GM19025 (cell line): Measurements from ENCODE around the gene RTN4.

Experiments used
- ATAC-seq: cut with Tn5 transposase; IDR thresholded peaks from one replicate; pipeline ENCODE4 v1.9.1; 2021; ENCODE audit warnings: mild to moderate bottlenecking, low read depth, moderate library complexity; ENCODE audit not compliant: unreplicated experiment

RTN4 gene

GRCh38 chr2:55045780-55046179 lies 4.5 kb downstream of the RTN4 start:
- ATAC-seq = no peak

GRCh38 chr2:55043841-55044240 lies 6.4 kb downstream of the RTN4 start:
- ATAC-seq = no peak

GRCh38 chr2:55038428-55038827 lies 11.8 kb downstream of the RTN4 start:
- no peak for ATAC-seq

GRCh38 chr2:55035716-55036115 lies 14.5 kb downstream of the RTN4 start:
- no peak for ATAC-seq

DNA sequence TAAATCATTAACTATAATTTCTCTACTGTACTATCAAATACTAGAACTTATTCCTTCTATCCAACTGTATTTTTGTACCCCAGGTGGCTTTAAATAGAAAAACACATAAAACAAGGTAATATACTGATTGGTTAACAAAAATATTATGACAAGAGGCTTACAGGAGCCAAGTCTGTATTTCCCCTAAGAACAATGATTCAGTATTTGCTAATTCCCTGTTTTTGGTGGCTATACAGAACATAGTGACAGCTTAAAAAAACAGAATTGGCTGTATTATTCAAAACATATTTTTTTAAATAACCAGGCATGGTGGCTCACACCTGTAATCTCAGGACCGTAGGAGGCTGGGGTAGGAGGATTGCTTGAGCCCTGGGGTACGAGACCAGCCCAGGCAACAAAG lies 16.3 kb downstream of the RTN4 start:
- ATAC-seq = no peak

GRCh38 chr2:55033076-55033742 lies 17.0 kb downstream of the RTN4 start:
- ATAC-seq = peak; percentile 86

- no peak for ATAC-seq
Measured at GRCh38 chr2:55031505-55031904, 18.7 kb downstream of the RTN4 start.

GRCh38 chr2:55030766-55031165 lies 19.5 kb downstream of the RTN4 start:
- ATAC-seq = no peak

GRCh38 chr2:55029098-55029497 lies 21.2 kb downstream of the RTN4 start:
- ATAC-seq = no peak

DNA sequence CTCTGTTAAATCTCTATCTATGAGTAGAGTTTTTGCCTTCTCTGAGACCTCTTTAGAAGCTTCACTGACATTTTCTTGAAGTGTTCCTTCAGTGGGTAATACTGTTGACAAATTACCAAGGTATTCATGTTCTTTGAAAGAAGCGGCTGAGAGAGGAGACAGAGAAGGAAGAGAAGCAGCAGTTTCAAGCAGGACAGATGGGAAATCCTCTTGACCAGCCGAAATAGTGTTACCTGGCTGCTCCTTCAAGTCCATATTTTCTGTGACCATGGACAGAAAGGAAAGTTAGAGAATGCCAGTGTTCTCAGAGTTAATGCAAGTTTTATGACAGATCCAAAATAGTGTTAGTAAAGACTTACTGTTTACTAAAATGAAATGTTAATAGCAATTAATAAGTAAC lies 23.0 kb downstream of the RTN4 start:
- no peak for ATAC-seq

GRCh38 chr2:55026202-55026601 lies 24.0 kb downstream of the RTN4 start:
- ATAC-seq = no peak

DNA sequence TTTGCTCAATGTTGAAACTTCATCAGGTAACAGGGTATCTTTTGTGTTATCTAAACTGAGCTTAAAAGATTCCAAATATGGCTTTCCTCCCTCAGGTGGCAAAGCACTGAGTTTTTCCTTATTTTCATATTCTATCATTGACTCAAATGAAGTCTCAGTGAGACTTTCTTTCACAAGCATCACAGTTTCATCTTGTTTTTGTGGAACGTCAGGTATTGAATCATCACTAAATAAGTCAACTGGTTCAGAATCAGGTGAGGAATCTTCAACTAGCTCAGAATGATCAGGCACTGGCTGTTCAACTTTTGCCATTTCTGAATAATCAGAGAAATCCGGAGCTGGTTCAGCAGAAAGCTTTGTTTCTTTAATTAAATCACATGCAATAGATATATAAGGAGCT lies 24.6 kb downstream of the RTN4 start:
- ATAC-seq = no peak

GRCh38 chr2:55025082-55025481 lies 25.2 kb downstream of the RTN4 start:
- no peak for ATAC-seq

DNA sequence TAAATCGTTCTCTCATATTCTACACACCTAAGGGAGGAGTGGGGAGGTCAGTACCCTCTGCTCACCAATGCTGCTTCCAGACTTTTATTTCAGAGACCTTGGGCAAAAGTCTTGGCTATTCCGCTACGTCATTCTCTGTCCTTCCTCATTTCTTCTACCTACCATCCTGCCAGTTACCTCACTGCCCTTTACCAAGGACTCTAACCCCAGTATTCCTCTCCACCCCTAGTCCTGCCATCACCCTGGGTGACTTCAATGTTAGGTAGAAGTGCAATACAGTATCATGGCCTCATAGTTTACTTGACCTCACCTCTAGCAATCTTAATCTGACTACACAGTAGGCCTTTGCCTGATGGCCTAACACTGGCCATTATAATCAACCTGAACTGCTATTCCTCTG lies 27.8 kb downstream of the RTN4 start:
- ATAC-seq = no peak

DNA sequence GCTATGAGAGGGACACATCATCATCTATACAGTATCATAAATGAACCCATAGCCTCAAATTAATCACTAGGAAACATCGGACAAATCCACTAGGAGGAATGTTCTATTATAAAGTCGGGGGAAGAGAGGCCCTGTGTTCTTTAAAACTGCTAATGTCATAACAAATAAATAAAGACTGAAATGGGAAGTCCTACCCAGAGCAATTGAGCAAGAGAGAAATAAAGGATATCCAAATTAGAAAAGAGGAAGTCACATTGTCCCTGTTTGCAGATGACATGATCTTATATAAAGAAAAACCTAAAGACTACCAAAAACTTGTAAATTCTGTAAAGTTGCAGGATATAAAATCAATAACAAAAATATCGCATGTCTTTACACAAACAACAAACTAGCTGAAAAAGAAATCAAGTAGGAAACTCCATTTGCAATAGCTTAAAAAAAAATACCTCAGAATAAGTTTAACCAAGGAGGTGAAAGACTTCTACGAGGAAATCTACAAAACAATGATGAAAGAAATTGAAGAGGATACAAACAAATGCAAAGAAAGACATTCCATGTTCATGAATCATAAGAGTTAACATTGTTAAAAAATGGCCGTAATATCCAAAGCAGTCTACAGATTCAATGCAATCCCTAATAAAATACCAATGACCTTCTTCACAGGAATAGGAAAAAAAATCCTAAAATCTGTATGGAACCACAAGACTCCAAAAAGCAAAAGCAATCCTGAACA lies 30.6 kb downstream of the RTN4 start:
- ATAC-seq = no peak

DNA sequence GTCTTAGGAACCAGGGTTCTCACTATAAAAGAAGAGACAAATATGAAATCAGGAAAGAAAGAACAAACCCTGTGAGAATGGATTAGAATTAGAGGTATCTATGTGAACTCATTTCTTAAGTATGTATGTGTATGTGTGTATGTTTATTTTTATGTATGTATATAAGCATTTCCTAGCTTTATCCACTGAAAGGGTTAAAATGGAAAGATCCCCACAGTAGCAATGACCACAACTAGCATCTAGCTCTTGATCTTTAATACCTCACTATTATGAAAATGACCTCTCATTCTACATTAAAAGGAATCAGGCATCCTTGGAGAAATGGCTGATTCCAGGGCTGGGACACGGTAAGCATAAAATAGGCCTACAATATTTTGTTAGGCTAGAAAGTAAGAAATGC lies 31.6 kb downstream of the RTN4 start:
- ATAC-seq = no peak

DNA sequence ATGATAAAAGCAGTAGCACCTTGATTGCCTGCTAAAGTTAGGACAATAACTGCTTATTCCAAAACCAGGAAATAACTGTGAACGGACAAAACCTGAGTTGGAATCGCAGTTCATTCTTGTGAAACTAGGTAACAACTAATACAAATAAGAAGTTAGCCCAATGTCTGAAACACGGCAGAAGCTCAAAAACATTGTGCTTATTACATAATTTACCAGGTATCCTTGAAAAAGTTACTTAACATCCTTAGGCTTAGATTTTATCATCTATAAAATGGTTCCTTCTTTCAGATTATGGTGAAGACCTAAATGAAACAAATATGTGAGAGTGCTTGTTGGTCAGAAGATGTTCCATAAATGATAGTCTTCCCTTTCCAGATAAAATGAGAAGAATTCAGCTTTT lies 32.4 kb downstream of the RTN4 start:
- ATAC-seq = no peak

DNA sequence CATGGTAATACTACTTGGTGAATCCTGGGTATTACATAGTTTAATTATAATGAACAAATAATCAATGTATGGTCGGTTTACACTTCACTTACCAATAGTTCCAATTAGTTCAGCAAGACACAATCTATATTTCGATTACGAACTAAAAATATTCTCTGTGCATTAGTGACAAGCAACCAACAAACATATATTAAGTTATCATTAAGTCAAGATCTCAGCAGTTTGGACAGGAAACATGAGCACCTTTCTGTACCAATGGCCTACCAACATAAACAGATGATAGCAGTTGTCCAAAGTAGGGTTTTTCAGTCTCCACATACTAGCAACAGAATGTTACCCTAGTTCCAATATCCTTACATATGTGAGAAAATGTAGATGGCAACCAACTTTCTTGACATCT lies 32.8 kb downstream of the RTN4 start:
- no peak for ATAC-seq

DNA sequence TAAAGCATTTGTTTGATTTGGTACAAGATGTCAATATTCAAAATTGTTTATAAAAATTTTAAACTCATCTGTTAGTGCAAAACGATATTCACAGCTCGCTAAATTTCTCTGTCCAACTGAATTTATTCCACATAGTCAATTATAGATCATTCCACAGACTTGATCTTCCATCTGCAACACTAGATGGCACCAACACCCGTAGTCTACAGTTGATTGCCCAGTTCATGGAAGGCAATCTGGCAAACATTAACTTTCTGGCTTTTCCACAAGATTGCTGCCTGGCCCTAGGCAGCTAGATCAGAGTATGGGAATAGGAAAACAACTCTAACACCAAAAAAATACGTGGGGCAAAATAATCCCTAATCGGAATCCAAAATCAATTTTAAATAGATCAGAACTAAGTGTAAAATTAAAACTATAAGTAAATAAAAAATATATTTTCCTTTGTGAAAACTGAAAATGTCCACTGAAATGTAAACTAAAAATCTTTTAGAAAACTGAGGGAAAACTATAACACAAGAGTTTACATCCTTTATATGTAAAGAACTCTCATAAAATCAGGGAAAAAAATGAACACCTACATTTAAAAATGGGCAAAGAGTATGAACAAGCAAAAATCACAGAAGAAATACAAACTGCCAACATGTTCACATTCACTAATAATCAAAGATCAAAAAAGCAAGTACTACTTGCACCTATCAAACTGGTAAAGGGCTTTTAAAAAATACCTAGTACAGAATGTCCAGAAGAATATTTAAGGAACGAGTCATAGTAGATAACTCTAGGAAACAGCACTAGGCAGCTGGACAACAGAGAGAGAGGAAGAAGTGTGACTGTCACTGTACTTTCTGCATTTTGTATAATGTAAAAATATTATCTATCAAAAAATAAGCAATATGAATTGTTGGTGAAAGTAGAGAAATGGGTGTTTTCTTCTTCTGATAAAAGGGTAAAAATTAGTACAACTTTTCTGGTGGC lies 35.0 kb downstream of the RTN4 start:
- no peak for ATAC-seq

DNA sequence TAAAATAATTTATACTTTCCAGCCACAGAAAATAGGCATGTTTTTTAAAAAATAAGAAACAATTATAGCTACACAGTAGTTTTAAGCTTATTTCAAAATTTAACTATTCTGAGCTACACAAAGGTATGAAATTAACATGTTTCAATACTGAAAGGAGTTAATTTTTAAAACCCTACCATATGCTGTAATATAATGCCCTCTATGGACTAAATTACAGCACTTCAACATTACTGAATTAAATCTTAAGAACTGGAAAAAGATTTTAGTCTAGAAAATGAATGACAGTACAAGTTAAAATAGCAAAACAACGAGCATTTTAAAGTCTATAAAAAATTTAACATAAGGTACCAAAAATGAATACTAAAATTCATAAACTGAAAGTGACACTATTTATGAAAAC lies 36.3 kb downstream of the RTN4 start:
- ATAC-seq = no peak
